K562 (cell line): ENCODE results near the gene TRIM2. TPM values are rescaled to one million over a fixed set of nuclear protein-coding genes. Genes with fewer than 3 reads are reported as not detected.

Experiments
- ATAC-seq: fragments of 200-7000 bp; cut with Tn5 transposase; 3 replicates; pipeline ENCODE4 v1.9.1; 2020; ENCODE audit warnings: moderate library complexity
- BruUV-seq: library from RNA; stranded (reverse); fragments of 400-500 nt; replicated peaks from 2 replicates; lab custom pipeline; 2021; lab: Mats Ljungman, UMichigan
- CTCF ChIA-PET: fragments of 300-600 bp; formaldehyde crosslinking; extraction: SDS; loops from one replicate; lab custom pipeline; 2021; ENCODE audit warnings: low intra/inter-chr PET ratio; lab: Yijun Ruan, JAX
- POLR2A ChIA-PET: fragments of 300-600, 350-650 bp; sonication (Branson Sonifier 250); formaldehyde crosslinking; extraction: SDS; loops from one replicate; lab custom pipeline; 2021; ENCODE audit warnings: antibody characterized with exemption, inconsistent platforms; lab: Yijun Ruan, JAX
- DNase-seq, 4 experiments: peaks; one replicate each; pipeline versions ENCODE4 v3.0.0 to v3.0.0-alpha.2; 2011 to 2018; ENCODE audit warnings: low spot score in 3 of 4, mixed read lengths in 3 of 4; ENCODE audit errors: extremely low read depth in 1 of 4
- FAIRE-seq: peaks from 2 replicates; lab custom pipeline; 2011; peaks lifted over from hg19 to GRCh38; lab: Jason Lieb, UNC
- H2AFZ ChIP-seq: 2 replicates; pipeline ENCODE4 v1.6.0; 2011; ENCODE audit warnings: low read depth, low read length, control low read depth, inconsistent platforms
- H3K27ac ChIP-seq: fragments of 200-600 bp; 3 replicates; pipeline ENCODE4 v1.8.0; 2011; ENCODE audit warnings: low read depth, mild to moderate bottlenecking, control low read depth, inconsistent platforms, low read length, moderate library complexity, mixed read lengths; ENCODE audit errors: extremely low read depth
- H3K27me3 ChIP-seq, 2 experiments: fragments of 300-600 bp in 1 of 2; 2 replicates in 1 of 2; 3 replicates in 1 of 2; pipeline versions ENCODE4 v1.6.0 to v1.8.0; 2011; ENCODE audit warnings: inconsistent platforms in 2 of 2, low read length in 2 of 2, mild to moderate bottlenecking in 1 of 2, mixed read lengths in 1 of 2, moderate library complexity in 1 of 2; ENCODE audit not compliant: control insufficient read depth in 2 of 2, insufficient read depth in 2 of 2
- H3K36me3 ChIP-seq: fragments of 300-600 bp; 3 replicates; pipeline ENCODE4 v1.8.0; 2011; ENCODE audit warnings: mild to moderate bottlenecking, low read length, inconsistent platforms; ENCODE audit not compliant: control insufficient read depth, insufficient read depth
- H3K4me1 ChIP-seq, 2 experiments: fragments of 200-600 bp in 1 of 2; replicated peaks in 1 of 2; 2 replicates in 1 of 2; 3 replicates in 1 of 2; pipeline versions ENCODE4 v1.5.1 to v1.8.0; 2011; ENCODE audit warnings: inconsistent platforms in 2 of 2, low read length in 2 of 2, mild to moderate bottlenecking in 1 of 2, mixed read lengths in 1 of 2, moderate library complexity in 1 of 2; ENCODE audit not compliant: control insufficient read depth in 2 of 2, insufficient read depth in 2 of 2
- H3K4me2 ChIP-seq: 2 replicates; pipeline ENCODE4 v1.6.1; 2011; ENCODE audit warnings: low read length, control low read depth, inconsistent platforms, mixed read lengths; ENCODE audit not compliant: insufficient read depth
- H3K4me3 ChIP-seq: fragments of 200-600 bp; sonication (generic), shearing (Covaris generic); 2 replicates; pipeline ENCODE4 v1.5.1; 2016; ENCODE audit warnings: control low read depth, inconsistent platforms
- H3K79me2 ChIP-seq: fragments of 200-600 bp; 3 replicates; pipeline ENCODE4 v1.8.0; 2011; ENCODE audit warnings: low read length, inconsistent platforms; ENCODE audit not compliant: control insufficient read depth, insufficient read depth
- H3K9ac ChIP-seq, 2 experiments: 2 replicates each; pipeline versions ENCODE4 v1.6.0 to v1.6.1; 2011; ENCODE audit warnings: low read depth in 2 of 2, low read length in 2 of 2, control low read depth in 1 of 2, inconsistent platforms in 1 of 2, mild to moderate bottlenecking in 1 of 2, mixed read lengths in 1 of 2; ENCODE audit not compliant: insufficient read depth in 1 of 2
- H3K9me1 ChIP-seq: one replicate; pipeline ENCODE4 v1.6.0; 2011; ENCODE audit warnings: inconsistent platforms, mild to moderate bottlenecking, low read length, moderate library complexity; ENCODE audit not compliant: control insufficient read depth, insufficient read depth
- H3K9me3 ChIP-seq: replicated peaks from 2 replicates; pipeline ENCODE4 v1.5.1; 2011; ENCODE audit warnings: low read depth, low read length, inconsistent platforms; ENCODE audit not compliant: control insufficient read depth, insufficient read depth
- H4K20me1 ChIP-seq: replicated peaks from 2 replicates; pipeline ENCODE4 v1.6.1; 2011; ENCODE audit warnings: low read length, inconsistent platforms, mixed read lengths; ENCODE audit not compliant: control insufficient read depth, insufficient read depth
- NCOA4 ChIP-seq: fragments of 450-650 bp; IDR thresholded peaks from 2 replicates; pipeline ENCODE4 v1.6.1; 2018; ENCODE audit warnings: mild to moderate bottlenecking; ENCODE audit not compliant: partially characterized antibody
- ZNF263 ChIP-seq: sonication (generic); formaldehyde crosslinking; IDR thresholded peaks from 2 replicates; pipeline ENCODE4 v1.8.0; 2022; ENCODE audit warnings: mild to moderate bottlenecking, missing genetic modification reagents, borderline replicate concordance
- ZNF655 ChIP-seq: fragments of 250-450 bp; sonication (Bioruptor Pico); IDR thresholded peaks from 2 replicates; pipeline ENCODE4 v1.5.0; 2021
- WGBS: fragments of 100-300 bp; shearing (Covaris generic); methylation state at CpG from one replicate; pipeline ENCODE4 v1.1.6; 2016; ENCODE audit warnings: low coverage, mixed read lengths; ENCODE audit not compliant: insufficient coverage; ENCODE audit errors: missing lambda C conversion rate; 5-methylcytosine and 5-hydroxymethylcytosine counted together
- in situ Hi-C: fragments of 300-500 bp; cut with MboI; formaldehyde crosslinking; loops from 4 replicates; pipeline ENCODE4 v1.15.0; 2018; ENCODE audit warnings: inconsistent platforms, mixed read lengths
- intact Hi-C: fragments of 100-400 bp; cut with micrococcal nuclease; formaldehyde crosslinking; loops from 2 replicates; pipeline ENCODE4 v1.14.2; 2022
- polyA plus RNA-seq, 8 experiments: library from polyadenylated mRNA; depleted of rRNA in 4 of 8; stranded (reverse) in 5 of 8; unstranded in 3 of 8; fragments of >200 nt; fragmentation: Nextera tagmentation in 2 of 8; fragmentation: Illumina TruSeq in 1 of 8; extraction: Ambion mirVana in 2 of 8; extraction: Trizol in 1 of 8; gene quantifications; 2 replicates each; pipeline versions ENCODE4 v1.2.1 to v1.2.3, GENCODE V29; 2011 to 2014; ENCODE audit warnings: inconsistent platforms in 1 of 8, missing spikeins in 1 of 8
- total RNA-seq, 7 experiments: library from RNA; depleted of rRNA in 6 of 7; stranded (reverse); fragments of >200 nt in 6 of 7; fragmentation: Illumina TruSeq in 2 of 7; extraction: Trizol in 2 of 7; gene quantifications; 2 replicates each; pipeline versions ENCODE4 v1.2.1 to v1.2.3, GENCODE V29; 2011 to 2021; ENCODE audit warnings: low replicate concordance in 1 of 7

Gene TRIM2
- total and polyA plus RNA-seq, 9 of the 15 experiments (the other 6 are each of a cell fraction or from before 2014, with no cell fraction given): 0.01 to 0.41 (median 0.13) TPM; not detected in 1

GRCh38 chr4:153259661-153260060 is 55.4 kb downstream of the TRIM2 start (continued):
- no peak for TF ChIP-seq ZNF655 (CRISPR knock-in tag)

- no peak for TF ChIP-seq NCOA4
- no peak for TF ChIP-seq ZNF263 (CRISPR knock-in tag)
- TF ChIP-seq, all 486 proteins: peak for 0
- WGBS: 0% methylated on average over 3 of the region's 3 CpGs
- Histone ChIP-seq H3K36me3 (no peaks in the 10 kb centered on the region), H3K27me3 (peaks cover 12 to 17% of the 10 kb centered on the region in 2 experiments; a peak in 3 of 5 replicates), H2AFZ (no peak overlapping the region), H3K4me2 (no peak overlapping the region), H4K20me1 (no peaks in the 10 kb centered on the region), H3K9me1 (no peaks in the 10 kb centered on the region), H3K4me1 (no peaks in the 10 kb centered on the region), H3K79me2 (no peaks in the 10 kb centered on the region), H3K9ac (no peak overlapping the region), H3K9me3 (no peaks in the 10 kb centered on the region), H3K4me3 (no peak overlapping the region), H3K27ac (no peak overlapping the region)
- CTCF ChIA-PET: no interaction called here
- ATAC-seq (no peak), DNase-seq (no peak), FAIRE-seq (no peak)
- no TSS peak for BruUV-seq
- in situ Hi-C loops: no loop called here
- intact Hi-C loops: no loop called here
- POLR2A ChIA-PET: interaction anchor here (2.0 kb wide), 1 partner anchor 8 kb away, joined by 4 read pairs; no protein-coding TSS in a partner anchor
These were observed 55.9 kb downstream of the TRIM2 start for GRCh38 chr4:153260132-153260531.
